ENCODE results near the gene CD58. TPM values are rescaled to one million over a fixed set of nuclear protein-coding genes. Genes with fewer than 3 reads are reported as not detected.
A peak's percentile ranks its signal among the peaks of the same experiment; 100 is the strongest.

CD58 gene
- total RNA-seq, 1 experiment from 2014 or later, result 67.0 TPM

- no peak for DNase-seq (ENCODE audit: low read depth, low spot score)
- in situ Hi-C loops (cut with HindIII; ENCODE audit: low pct_unique_long_range_greater_than_20kb, low sequenced_read_pairs), result loop anchor here (25.0 kb wide), 1 partner anchor 89 kb away; no protein-coding TSS in a partner anchor
Observed at GRCh38 chr1:116475850-116476218, 95.0 kb downstream of the CD58 start.

- in situ Hi-C loops (cut with HindIII; ENCODE audit: low pct_unique_long_range_greater_than_20kb, low sequenced_read_pairs), result loop anchor here (25.0 kb wide), 1 partner anchor 88 kb away; no protein-coding TSS in a partner anchor
- DNase-seq (ENCODE audit: low read depth, low spot score), result no peak
Observed at GRCh38 chr1:116474921-116475849, 95.6 kb downstream of the CD58 start.

- in situ Hi-C loops (cut with HindIII; ENCODE audit: low pct_unique_long_range_greater_than_20kb, low sequenced_read_pairs), result no loop called here
- DNase-seq (ENCODE audit: low read depth, low spot score), result peak; percentile 91
Observed at GRCh38 chr1:116472431-116472961, 98.3 kb downstream of the CD58 start.

- in situ Hi-C loops (cut with HindIII; ENCODE audit: low pct_unique_long_range_greater_than_20kb, low sequenced_read_pairs), result no loop called here
- DNase-seq (ENCODE audit: low read depth, low spot score), result peak; percentile 63
Observed at GRCh38 chr1:116471241-116471640, 99.6 kb downstream of the CD58 start.

- in situ Hi-C loops (cut with HindIII; ENCODE audit: low pct_unique_long_range_greater_than_20kb, low sequenced_read_pairs), result no loop called here
Observed at GRCh38 chr1:116470671-116471070, 100.2 kb downstream of the CD58 start.

GRCh38 chr1:116466810-116467557 is 103.8 kb downstream of the CD58 start:
- no peak for DNase-seq (ENCODE audit: low read depth, low spot score)
- in situ Hi-C loops (cut with HindIII; ENCODE audit: low pct_unique_long_range_greater_than_20kb, low sequenced_read_pairs), result no loop called here

More at GRCh38 chr1:116470671-116471070, 100.2 kb downstream of the CD58 start:
- no peak for DNase-seq (ENCODE audit: low read depth, low spot score)

- in situ Hi-C loops (cut with HindIII; ENCODE audit: low pct_unique_long_range_greater_than_20kb, low sequenced_read_pairs), result no loop called here
- peak; percentile 65 for DNase-seq (ENCODE audit: low read depth, low spot score)
Observed at GRCh38 chr1:116465845-116466685, 104.8 kb downstream of the CD58 start.

GRCh38 chr1:116465477-116465844 is 105.4 kb downstream of the CD58 start:
- in situ Hi-C loops (cut with HindIII; ENCODE audit: low pct_unique_long_range_greater_than_20kb, low sequenced_read_pairs), result no loop called here
- no peak for DNase-seq (ENCODE audit: low read depth, low spot score)

Small RNAs within 50 kb of the gene (small RNA-seq; reads per million reads assigned to genes)
- 0 reads per million in 2 experiments for gene MIR548AC

Other genes starting within 250 kb of the CD58 start
- gene ATP1A1, start 197.8 kb downstream of the CD58 start, total RNA-seq (2014; rRNA removed; shearing (Covaris generic)), result 204 and 270 TPM in 2 replicates
- 33.2 and 35.2 TPM in 2 replicates for gene IGSF3, start 96.7 kb upstream of the CD58 start, total RNA-seq (2014; rRNA removed; shearing (Covaris generic))
- gene CD2, start 183.4 kb upstream of the CD58 start, total RNA-seq (2014; rRNA removed; shearing (Covaris generic)), result not detected in 2 replicates